ENCODE results near the gene SLC41A3.
"Not testable (repeated sequence)": the region's sequence is repeated elsewhere in the genome, so short reads cannot be mapped to it uniquely, and the experiment has no call there.

Gene SLC41A3

GRCh38 chr3:125990253-125990970 is 93.5 kb downstream of the SLC41A3 start:
- DNase-seq (ENCODE audit: low spot score), result peak; percentile 45

GRCh38 chr3:125984951-125985350 is 99.0 kb downstream of the SLC41A3 start:
- not testable (repeated sequence) for DNase-seq (ENCODE audit: low spot score)

GRCh38 chr3:125977104-125977503 is 106.8 kb downstream of the SLC41A3 start:
- DNase-seq (ENCODE audit: low spot score), result not testable (repeated sequence)

- not testable (repeated sequence) for DNase-seq (ENCODE audit: low spot score)
Observed at GRCh38 chr3:125976003-125976390, 107.9 kb downstream of the SLC41A3 start.

GRCh38 chr3:125975245-125976002 is 108.5 kb downstream of the SLC41A3 start:
- not testable (repeated sequence) for DNase-seq (ENCODE audit: low spot score)

- DNase-seq (ENCODE audit: low spot score), result peak; percentile 24
Observed at GRCh38 chr3:125971997-125972944, 111.7 kb downstream of the SLC41A3 start.

GRCh38 chr3:125968701-125969592 is 115.0 kb downstream of the SLC41A3 start, which contains the start of gene ROPN1B:
Gene ROPN1B, plus strand, starts transcription at chr3:125969178. Its CDS starts 2,877 bp downstream, at chr3:125972055.
- DNase-seq (ENCODE audit: low spot score), result not testable (repeated sequence)

GRCh38 chr3:125968121-125968520 is 115.8 kb downstream of the SLC41A3 start:
- not testable (repeated sequence) for DNase-seq (ENCODE audit: low spot score)

- no peak for DNase-seq (ENCODE audit: low spot score)
Observed at GRCh38 chr3:125967156-125967555, 116.8 kb downstream of the SLC41A3 start.

- DNase-seq (ENCODE audit: low spot score), result no peak
Observed at GRCh38 chr3:125965505-125965904, 118.4 kb downstream of the SLC41A3 start.

GRCh38 chr3:125963834-125964233 is 120.1 kb downstream of the SLC41A3 start:
- DNase-seq (ENCODE audit: low spot score), result not testable (repeated sequence)

- DNase-seq (ENCODE audit: low spot score), result no peak
Observed at GRCh38 chr3:125961289-125961589, 122.7 kb downstream of the SLC41A3 start.

- DNase-seq (ENCODE audit: low spot score), result no peak
Observed at GRCh38 chr3:125960456-125961288, 123.3 kb downstream of the SLC41A3 start.

GRCh38 chr3:125960066-125960424 is 123.9 kb downstream of the SLC41A3 start:
- DNase-seq (ENCODE audit: low spot score), result no peak

GRCh38 chr3:125959317-125960065 is 124.4 kb downstream of the SLC41A3 start:
- no peak for DNase-seq (ENCODE audit: low spot score)

GRCh38 chr3:125958511-125959316 is 125.2 kb downstream of the SLC41A3 start:
- no peak for DNase-seq (ENCODE audit: low spot score)

GRCh38 chr3:125957674-125958510 is 126.0 kb downstream of the SLC41A3 start:
- DNase-seq (ENCODE audit: low spot score), result no peak

- DNase-seq (ENCODE audit: low spot score), result not testable (repeated sequence)
Observed at GRCh38 chr3:125957020-125957419, 126.9 kb downstream of the SLC41A3 start.
